GM21717 (cell line): Measurements from ENCODE around the gene TSPAN31.
"Not testable (repeated sequence)": the region's sequence is repeated elsewhere in the genome, so short reads cannot be mapped to it uniquely, and the experiment has no call there.

Experiments used
- ATAC-seq: cut with Tn5 transposase; IDR thresholded peaks from one replicate; pipeline ENCODE4 v1.9.1; 2021; ENCODE audit warnings: mild to moderate bottlenecking, moderate library complexity; ENCODE audit not compliant: unreplicated experiment

Gene TSPAN31

DNA sequence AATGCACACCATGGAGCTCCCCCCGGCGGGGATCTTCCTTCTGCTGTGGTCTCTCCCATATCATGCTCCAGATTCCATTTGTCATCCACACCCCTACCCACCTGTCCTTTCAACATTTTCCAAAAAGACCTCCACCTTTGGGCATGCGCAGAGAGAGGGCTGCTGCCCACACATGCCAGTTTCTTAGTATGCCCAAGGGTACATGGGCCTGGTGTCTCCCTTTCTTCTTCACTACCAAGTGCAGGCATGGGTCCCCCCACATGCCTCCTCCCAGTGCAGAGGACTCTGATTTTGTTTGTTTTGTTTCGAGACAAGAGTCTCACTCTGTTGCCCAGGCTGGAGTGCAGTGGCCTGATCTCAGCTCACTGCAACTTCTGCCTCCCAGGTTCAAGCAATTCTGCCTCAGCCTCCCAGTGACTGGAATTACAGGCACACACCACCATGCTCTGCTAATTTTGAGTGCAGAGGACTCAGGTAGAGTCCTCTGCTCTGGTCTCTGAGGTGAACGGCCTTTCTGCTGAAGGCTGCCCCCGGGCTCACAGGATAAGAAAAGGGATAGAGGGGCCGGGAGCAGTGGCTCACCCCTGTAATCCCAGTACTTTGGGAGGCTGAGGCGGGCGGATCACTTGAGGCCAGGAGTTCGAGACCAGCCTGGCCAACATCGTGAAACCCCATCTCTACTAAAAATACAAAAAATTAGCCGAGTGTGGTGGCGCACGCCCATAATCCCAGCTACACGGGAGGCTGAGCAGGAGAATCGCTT, 22.8 kb upstream of the TSPAN31 start:
- ATAC-seq, result not testable (repeated sequence)

GRCh38 chr12:57722716-57723629, 21.9 kb upstream of the TSPAN31 start:
- ATAC-seq, result no peak

DNA sequence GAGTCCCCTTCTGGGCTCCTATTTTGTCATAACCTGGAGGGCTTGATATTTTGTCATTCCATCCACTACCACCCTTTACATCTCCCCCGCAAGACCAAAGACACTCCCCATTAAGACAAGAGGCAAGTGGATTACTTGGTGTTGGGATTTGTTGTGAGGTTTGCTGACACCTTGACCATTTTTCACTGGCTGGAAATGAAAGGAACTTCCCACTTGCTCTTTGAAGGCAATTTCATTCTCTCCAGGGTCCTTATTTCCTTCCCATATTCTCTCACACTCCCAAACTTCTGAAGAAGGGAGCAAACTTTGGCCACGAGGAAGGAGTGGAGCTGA, 21.2 kb upstream of the TSPAN31 start:
- ATAC-seq, result no peak

- ATAC-seq, result no peak
Measured at GRCh38 chr12:57724003-57724935, 20.6 kb upstream of the TSPAN31 start.

GRCh38 chr12:57724936-57725740, 19.7 kb upstream of the TSPAN31 start:
- no peak for ATAC-seq

- ATAC-seq, result no peak
Measured at GRCh38 chr12:57725851-57726150, 19.0 kb upstream of the TSPAN31 start.

DNA sequence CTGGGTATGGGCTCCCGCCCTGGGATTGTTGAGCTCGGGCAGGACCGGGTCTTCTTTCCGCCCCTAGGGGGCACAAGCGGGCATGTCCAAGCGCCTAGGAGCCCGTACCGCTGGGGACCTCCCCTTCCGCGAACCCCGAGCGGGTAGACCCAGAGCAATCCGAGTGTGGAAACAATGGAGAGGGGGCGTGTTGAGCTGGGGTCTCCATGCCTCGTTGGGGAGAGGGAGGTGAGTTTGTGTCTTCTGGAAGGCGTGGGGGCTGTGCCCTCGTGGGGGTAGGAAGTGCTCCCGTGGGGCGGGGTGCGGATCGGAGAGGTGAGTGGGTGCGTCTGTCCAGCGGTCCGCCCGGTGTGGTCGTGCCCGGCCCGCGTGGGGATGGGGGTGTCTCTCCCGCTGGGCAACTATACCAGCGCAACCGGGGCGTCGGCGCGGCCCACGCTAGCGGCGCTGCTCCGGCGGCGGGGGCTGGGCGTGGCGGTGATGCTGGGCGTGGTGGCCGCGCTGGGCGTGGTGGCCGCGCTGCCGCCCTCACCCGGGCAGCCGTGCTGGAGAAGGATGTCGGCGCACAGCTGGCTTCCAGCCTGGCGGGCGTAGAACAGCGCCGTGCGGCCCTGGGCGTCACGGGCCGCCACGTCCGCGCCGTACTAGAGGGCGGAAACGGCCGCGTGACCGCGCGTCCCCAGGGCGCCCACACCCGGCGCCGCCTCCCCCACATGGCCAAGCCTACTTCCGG, 18.5 kb upstream of the TSPAN31 start:
- ATAC-seq, result no peak

- no peak for ATAC-seq
Measured at GRCh38 chr12:57726884-57727757, 17.7 kb upstream of the TSPAN31 start.

DNA sequence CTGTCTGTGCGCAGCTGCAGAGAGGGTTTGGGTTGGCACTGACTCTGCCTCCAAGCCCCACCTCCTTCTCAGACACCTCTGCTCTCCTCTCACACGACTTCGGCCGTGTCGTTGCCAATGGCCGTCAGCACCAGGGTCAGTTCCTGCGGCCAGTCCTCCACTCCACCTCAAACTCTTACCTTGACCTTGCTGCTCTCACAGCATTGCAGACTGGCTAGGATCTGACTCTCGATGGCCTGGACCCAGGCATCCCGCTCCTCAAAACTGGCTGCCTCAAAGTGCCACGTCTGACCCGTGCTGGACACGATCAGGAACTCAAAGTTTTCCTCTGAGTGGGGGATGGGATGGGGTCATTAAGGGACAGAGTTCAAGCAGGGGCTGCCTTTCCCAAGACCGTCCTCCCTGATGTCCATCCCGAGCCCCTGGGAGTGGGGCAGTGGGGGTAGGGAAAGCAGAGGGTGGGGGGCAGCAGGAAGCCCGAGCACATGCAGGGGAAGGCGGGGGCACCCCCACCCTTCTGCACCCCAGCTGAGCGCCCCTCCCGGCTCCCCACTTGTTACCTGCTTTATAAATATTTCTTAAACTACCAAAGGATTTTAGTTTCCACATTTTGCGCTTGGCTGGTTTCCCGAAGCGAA, 17.0 kb upstream of the TSPAN31 start:
- no peak for ATAC-seq

- ATAC-seq, result no peak
Measured at GRCh38 chr12:57729321-57729844, 15.5 kb upstream of the TSPAN31 start.

- no peak for ATAC-seq
Measured at GRCh38 chr12:57730336-57731067, 14.3 kb upstream of the TSPAN31 start.

GRCh38 chr12:57731411-57732080, 13.3 kb upstream of the TSPAN31 start:
- ATAC-seq, result no peak

DNA sequence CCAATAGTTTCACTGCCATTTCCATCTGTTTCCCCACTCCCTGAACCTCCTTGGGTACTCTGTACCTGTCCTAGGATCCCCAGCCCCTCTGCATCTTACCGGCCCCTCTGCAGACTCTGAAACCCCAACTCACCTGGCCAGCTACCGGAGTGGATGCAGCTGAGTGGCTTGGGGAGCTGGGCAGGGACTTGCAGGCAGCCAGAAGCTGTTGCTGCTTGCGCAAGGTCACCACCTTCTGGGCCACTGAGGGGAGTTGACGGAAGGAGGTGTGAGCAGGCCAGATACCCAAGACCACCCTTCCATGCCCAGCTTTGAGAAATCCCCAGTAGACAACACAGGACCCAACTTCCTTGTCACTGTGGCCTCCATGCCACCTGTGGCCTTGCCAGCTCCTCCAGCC, 12.6 kb upstream of the TSPAN31 start:
- ATAC-seq, result no peak

GRCh38 chr12:57732726-57733593, 11.9 kb upstream of the TSPAN31 start:
- no peak for ATAC-seq

- ATAC-seq, result no peak
Measured at GRCh38 chr12:57733928-57734327, 10.9 kb upstream of the TSPAN31 start.

DNA sequence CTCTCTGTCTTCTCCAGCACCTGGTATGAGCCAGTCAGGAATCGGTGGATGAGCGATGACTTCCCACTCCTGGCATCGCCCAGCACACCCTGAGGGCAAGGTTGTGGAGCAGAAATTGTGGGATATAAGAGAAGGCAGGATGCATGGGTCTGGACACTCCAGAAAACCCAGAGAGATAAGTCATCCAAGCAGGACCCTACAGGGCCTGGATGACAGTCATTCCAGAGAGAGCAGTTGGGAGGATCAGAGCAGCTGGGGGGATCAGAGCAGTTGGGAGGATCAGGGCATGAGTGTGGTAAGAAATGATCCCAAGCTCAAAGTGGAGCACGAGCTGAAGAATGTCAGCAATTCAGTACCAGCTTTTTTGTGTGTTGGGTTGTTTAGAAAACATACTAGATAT, 10.2 kb upstream of the TSPAN31 start:
- no peak for ATAC-seq
